ENCODE measurements around the gene POLR1E.
"Not testable (repeated sequence)": the region's sequence is repeated elsewhere in the genome, so short reads cannot be mapped to it uniquely, and the experiment has no call there.

The POLR1E gene

DNA sequence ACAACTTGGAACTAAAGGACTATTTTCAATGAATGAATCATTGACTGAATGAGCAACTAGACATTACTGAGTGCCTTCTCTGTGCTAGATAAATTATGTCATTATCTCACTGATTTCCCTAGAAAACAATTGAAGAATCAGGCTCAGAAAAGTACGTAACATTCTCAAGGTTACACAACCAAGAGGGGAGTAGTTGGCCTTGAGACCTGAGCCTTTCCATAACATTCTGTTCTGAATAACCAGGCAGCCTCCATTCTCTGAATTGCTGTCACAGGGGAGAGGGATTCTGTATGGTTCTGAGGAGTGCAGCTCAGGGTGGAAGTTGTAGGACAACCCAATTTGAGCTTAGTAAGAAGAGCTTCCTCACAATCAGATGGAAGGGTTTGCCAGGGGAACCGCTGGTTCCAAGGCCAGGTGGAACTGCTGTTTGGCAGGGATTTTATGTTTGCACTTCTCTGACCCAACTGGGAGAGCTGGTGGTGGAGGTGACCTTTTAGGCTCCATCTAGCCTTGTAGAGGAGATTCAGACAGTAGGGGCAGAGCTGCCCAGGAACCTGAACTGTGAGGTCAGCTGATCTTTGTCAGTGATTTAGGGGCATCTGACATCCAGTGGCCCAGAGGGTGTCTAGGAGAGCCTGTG lies 16.3 kb downstream of the POLR1E start:
- no peak for DNase-seq (ENCODE audit: low spot score)

DNA sequence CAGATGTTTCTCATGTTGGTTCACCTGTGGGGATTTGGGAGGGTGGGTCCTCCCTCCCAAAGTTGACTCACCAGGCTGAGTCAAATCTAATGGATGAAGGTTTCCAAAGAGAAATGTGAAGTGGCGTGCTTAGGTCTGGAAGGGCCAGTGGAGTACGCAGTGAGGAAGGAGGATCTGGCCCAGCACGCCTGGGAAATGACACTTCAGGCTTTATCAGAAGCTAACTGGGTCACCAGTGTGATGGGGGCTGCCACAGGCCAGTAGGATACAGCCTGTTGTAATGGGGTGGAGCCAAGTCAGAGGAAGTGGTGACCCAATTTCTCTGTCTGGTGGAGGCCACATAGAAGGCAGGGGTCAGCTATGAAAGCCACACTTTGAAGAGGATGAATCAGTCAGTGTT lies 18.0 kb downstream of the POLR1E start:
- no peak for DNase-seq (ENCODE audit: low spot score)

DNA sequence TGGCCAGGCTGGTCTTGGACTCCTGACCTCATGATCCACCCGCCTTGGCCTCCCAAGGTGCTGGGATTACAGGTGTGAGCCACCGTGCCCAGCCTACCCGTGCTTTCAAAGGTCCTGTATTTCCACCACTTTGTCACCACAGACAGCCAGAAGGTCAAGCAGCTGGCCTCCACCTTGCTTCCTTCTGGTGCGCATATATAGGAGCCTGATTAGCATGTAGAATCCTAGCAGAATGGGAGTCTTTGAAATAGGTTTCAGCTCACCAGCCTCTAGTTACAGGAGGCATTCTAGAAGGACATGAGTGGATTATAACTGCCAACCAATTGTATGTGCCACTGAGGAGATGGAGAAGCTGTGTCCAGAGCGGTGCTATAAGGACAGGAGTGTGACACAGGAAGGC lies 18.9 kb downstream of the POLR1E start:
- no peak for DNase-seq (ENCODE audit: low spot score)

- no peak for DNase-seq (ENCODE audit: low spot score)
Measured at GRCh38 chr9:37507566-37508134, 21.9 kb downstream of the POLR1E start.

DNA sequence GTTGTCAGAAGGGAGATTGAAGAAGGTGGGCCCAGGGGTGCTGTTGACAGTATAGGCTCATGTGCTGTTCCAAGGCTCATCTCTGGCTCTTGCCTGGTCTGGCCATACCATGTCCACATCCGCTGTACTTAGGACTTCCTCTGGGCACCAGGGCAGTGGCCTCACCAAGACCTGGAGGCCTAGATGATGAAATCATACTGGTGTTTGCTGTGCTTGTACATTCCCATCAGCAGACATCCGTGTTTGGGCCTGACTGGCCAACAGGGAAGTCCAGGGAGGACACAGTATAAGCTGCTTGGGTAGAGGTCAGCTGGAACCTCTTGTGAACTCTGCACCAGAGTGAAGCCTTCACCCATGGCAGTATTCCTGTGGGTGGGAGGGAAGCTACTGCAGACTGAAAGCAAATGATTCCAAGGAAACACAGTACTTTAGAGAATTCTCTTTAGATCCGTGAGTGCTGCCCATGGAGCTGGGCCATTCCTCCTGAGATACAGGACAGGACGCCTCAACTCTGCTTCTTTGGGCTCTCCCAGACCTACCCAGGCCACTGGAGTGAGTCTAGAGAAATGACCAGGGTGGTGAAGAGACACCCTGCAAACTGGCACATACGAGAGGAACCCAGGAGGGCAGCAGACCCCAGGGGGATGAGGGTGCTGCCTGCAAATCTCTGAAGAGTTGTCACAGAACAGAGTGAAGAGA lies 22.5 kb downstream of the POLR1E start:
- DNase-seq (ENCODE audit: low spot score), result no peak

DNA sequence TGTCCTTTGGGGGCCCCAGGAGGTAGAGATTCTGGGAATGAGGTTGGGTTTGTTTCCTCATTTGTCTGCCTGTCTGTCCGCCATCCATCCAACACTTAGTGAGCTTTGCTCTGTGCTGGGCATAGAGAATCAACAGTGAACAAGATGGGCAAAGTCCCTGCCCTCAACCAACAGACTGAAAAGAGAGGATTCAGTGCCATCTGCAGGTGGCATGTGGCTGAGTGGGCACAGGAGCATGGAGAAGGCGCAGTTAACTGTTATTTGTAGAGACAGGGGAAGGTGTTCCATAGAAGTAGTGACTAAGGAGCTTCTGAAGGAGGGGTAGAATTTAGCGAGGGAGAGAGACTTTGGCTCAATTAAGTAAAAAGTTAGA lies 23.1 kb downstream of the POLR1E start:
- DNase-seq (ENCODE audit: low spot score), result no peak

- DNase-seq (ENCODE audit: low spot score), result no peak
Measured at GRCh38 chr9:37509536-37509935, 23.8 kb downstream of the POLR1E start.

GRCh38 chr9:37510053-37510452 lies 24.3 kb downstream of the POLR1E start:
- DNase-seq (ENCODE audit: low spot score), result not testable (repeated sequence)

DNA sequence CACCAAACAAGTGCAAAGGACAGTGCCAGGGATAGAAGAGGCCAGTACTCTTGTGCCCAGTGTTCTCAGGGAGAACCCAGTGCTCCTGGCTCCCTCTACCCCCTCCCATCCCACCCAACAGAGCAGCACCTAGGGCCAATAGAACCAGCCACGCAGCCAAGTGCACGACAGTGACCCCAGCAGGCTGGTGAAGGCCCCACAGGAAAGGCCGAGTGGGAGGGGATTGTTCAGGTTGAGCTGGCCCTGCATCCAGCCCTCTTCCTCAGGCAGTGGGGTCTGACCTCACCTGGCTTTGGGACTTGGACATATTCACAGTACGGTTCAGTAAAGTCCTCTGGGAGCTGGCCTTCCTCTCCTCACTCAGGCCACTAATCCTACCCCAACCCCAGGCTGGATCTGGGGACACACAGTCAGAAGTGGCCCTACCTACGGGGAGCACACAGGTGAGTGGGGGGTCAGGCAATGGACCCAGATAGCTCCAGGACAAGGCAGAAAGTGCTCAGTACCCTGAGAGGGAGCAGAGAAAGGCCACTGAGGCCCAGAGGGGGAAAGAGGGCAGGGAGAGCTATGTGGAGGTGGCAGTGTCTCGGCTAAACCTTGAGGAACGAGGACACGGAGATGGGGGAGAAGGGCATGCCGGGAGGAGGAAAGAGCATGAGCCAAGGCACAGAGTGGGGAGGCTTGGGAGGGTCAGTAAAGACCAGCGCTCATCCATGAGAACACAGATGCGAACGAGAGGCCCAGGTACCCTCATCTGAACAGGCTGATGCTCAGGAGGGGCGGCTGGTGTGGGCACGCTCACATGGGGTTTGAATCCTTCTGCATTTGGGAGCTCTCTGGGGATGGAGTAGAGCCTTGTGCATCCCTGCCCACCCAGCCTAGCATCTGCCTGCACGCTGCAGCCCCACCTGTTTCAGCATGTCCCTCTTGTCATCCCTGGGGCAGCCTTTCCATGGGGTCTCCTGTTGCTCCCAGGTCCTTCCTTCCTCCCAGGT lies 25.6 kb downstream of the POLR1E start:
- DNase-seq (ENCODE audit: low spot score), result no peak

GRCh38 chr9:37512437-37512836 lies 26.7 kb downstream of the POLR1E start:
- DNase-seq (ENCODE audit: low spot score), result no peak

- DNase-seq (ENCODE audit: low spot score), result not testable (repeated sequence)
Measured at GRCh38 chr9:37514415-37514814, 28.7 kb downstream of the POLR1E start.

DNA sequence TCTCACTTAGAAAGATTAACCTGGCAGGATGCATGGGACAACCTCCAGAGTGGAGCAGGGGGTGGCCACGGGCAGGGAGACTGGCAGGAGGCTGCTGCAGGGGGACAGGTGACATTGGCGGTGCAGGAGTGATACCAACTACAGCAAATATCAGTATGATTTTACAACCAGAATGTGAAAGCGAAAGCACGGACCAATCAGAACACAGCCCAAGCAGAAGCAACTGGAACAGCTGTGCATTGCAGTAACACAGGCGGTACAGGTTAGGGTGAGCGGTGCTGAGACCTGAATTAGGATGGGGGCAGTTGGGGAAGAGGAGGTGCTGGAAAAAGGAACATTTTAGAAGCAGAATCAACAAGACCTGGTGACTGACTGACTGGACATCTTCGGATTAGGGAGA lies 29.3 kb downstream of the POLR1E start:
- DNase-seq (ENCODE audit: low spot score), result no peak

DNA sequence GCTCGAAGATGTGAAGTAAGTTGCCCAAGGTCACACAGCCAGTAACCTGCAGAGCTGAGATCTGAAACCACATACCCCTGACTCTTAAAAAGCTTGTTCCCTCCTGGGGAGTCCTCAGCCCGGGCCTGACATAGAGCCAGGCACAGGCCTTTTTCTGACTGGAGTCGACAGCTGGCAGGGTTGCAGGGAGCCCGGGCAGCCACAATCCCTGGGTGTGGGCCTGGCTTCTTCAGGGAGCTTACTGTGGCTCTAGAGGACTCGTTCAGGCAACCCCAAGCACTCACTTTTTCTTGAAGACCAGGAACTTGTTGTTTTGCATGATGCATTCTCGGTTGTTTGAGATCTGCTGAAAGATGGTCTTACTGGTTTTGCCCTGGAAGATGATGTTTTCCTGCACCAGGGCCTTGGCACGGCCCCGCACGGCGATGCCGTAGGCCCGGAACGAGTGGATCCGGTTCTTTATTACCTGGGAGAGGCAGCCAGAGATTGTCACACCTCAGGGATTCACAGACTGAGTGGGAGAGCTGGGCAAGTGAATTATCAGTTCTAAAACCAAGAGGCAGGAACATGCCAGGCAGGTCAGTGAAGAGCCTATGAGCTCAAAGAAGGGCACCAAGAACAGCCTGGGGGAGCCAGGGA lies 30.0 kb downstream of the POLR1E start:
- DNase-seq (ENCODE audit: low spot score), result no peak

GRCh38 chr9:37517923-37518322 lies 32.2 kb downstream of the POLR1E start:
- no peak for DNase-seq (ENCODE audit: low spot score)

DNA sequence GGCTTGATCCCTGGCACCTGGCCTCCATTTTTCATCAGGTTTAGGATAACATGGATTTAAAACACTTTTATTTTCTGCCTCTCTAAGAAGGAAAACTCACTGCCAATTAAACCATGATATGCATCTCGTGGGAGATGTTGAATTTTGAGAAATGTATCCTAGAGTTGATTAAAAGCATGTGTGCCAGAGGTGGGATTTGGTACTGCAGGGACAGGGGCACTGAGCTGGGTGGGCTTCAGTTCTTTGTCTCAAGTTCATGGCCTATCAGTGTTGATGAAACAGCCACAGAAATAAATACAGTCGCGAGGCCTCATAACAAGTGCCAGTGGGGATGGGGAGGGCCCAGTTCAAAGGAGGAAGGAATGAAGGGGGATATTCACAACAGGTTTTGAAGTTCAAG lies 34.9 kb downstream of the POLR1E start:
- DNase-seq (ENCODE audit: low spot score), result no peak

DNA sequence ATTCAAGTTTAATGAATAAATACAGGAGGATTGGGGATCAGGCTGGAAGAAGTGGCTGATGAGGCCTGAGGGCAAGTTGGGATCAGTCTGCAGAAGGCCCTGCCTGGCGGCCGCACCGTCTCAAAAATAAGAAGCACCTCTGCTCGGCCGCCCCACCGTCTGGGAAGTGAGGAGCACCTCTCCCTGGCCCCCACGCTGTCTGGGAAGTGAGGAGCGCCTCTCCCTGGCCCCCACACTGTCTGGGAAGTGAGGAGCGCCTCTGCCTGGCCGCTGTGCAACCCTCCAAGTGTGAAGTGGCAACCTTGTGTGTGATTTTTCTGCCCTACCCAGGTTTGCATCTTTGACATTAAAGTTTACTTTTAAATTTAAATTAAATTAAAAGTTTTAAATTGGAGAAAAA lies 35.4 kb downstream of the POLR1E start:
- no peak for DNase-seq (ENCODE audit: low spot score)

DNA sequence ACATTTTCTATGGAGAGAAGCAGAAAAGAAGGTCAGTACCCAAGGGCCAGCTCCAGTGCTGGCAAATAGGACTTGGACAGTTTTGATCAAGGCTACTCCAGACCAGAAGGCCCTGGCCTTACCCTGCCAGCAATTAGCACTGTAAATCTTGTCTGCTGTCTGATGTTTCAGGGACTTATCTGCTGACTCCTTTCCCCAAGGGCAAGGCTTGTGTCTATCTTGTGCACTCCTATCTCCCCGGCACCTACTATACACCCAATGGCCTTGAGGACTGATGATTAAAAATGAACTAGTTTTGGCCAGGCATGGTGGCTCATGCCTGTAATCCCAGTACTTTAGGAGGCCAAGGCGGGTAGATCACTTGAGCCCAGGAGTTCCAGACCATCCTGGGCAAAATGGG lies 37.2 kb downstream of the POLR1E start:
- no peak for DNase-seq (ENCODE audit: low spot score)

DNA sequence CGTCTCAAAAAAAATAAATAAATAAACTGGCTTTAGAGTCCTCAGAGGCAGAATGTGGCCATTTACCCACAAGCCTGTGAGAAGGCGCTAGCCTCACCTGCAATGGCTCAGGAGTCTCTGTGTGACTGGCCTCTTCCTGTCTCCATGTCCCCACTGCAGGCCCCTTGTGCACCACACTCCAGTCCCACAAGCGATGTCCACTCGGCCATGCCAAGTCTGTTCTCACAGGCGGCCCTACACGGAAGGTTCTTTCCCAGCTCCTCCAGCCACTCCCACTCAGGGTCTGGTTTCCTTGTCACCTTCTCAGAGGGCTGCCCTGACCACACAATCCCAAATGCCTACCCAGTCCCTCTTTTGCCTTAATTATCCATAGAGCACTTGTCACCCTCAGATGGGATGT lies 38.2 kb downstream of the POLR1E start:
- DNase-seq (ENCODE audit: low spot score), result no peak

- DNase-seq (ENCODE audit: low spot score), result no peak
Measured at GRCh38 chr9:37528652-37529471, 43.1 kb downstream of the POLR1E start.

- no peak for DNase-seq (ENCODE audit: low spot score)
Measured at GRCh38 chr9:37531699-37532098, 46.0 kb downstream of the POLR1E start.

DNA sequence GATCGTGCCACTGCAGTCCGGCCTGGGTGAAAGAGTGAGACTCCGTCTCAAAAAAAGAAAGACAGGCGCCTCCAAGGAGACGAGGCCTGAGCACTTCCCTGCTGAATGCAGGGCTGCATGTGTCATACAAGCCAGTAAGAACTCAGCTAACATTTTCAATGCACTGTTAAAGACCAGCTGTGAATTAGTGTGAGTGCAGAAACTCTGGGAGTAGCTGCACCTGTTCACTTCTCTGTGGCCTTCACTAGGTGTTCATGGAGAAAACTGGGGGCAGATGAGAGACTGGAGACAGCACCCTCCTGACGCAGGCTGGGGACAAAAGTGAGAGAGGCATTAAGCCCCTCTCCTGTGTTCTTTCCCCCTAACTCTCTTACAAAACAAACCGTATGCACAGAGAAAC lies 48.7 kb downstream of the POLR1E start:
- DNase-seq (ENCODE audit: low spot score), result no peak
